ENCODE data around the gene WWOX. TPM values are rescaled to one million over a fixed set of nuclear protein-coding genes. Genes with fewer than 3 reads are reported as not detected.

The WWOX gene
- total and polyA plus RNA-seq, 2 of the 13 experiments (the other 11 are each of a cell fraction or from before 2014, with no cell fraction given): 9.1 to 37.4 TPM

GRCh38 chr16:78129349-78129748, 29.9 kb downstream of the WWOX start (continued):
- TF ChIP-seq ARID3A (IDR thresholded peaks at IDR 0.05; ENCODE audit: low read depth, low read length) (peak; percentile 76; the same call in 1 of the 2 replicates), CBX5 (CRISPR knock-in tag; IDR thresholded peaks at IDR 0.05; ENCODE audit: borderline replicate concordance) (no peak), PATZ1 (CRISPR knock-in tag; IDR thresholded peaks at IDR 0.05) (peak; percentile 24; the same call in 1 of the 2 replicates), EHMT2 (IDR thresholded peaks at IDR 0.05; ENCODE audit: borderline replicate concordance, low read depth, low read length) (no peak), FUBP1 (CRISPR knock-in tag; IDR thresholded peaks at IDR 0.05; ENCODE audit: borderline replicate concordance) (no peak), MTF1 (CRISPR knock-in tag; IDR thresholded peaks at IDR 0.05) (no peak), REST (IDR thresholded peaks at IDR 0.05; ENCODE audit: borderline replicate concordance in 1 of 2, low read depth in 1 of 2, low read length in 2 of 2) (no peak), NFKBIZ (CRISPR knock-in tag; IDR thresholded peaks at IDR 0.05) (0 out of 2 replicates have a peak, but pooled peaks have one; percentile 35), KAT8 (CRISPR knock-in tag; IDR thresholded peaks at IDR 0.05) (peak; percentile 62; the same call in 1 of the 2 replicates), FOXM1 (CRISPR knock-in tag; IDR thresholded peaks at IDR 0.05) (no peak), ZNF512B (CRISPR knock-in tag; IDR thresholded peaks at IDR 0.05; ENCODE audit: borderline replicate concordance) (no peak), PLSCR1 (CRISPR knock-in tag; IDR thresholded peaks at IDR 0.05; ENCODE audit: borderline replicate concordance) (no peak)
